RWPE2 (cell line): ENCODE data around the gene CST3.

Experiments
- ATAC-seq: fragments of 200-7000 bp; cut with Tn5 transposase; 3 replicates; pipeline ENCODE4 v1.9.1; 2021; ENCODE audit warnings: low read depth
- DNase-seq: peaks from one replicate; pipeline ENCODE4 v3.0.0-alpha.2; 2020; ENCODE audit warnings: low spot score
- H3K27ac ChIP-seq: fragments of 450-650 bp; 2 replicates; pipeline ENCODE4 v1.5.1; 2017; ENCODE audit warnings: mild to moderate bottlenecking; ENCODE audit not compliant: poor library complexity, severe bottlenecking
- H3K27me3 ChIP-seq: fragments of 250-450 bp; sonication (Bioruptor Pico); 2 replicates; pipeline ENCODE4 v1.5.1; 2021; ENCODE audit warnings: mild to moderate bottlenecking, moderate library complexity; ENCODE audit not compliant: insufficient read depth, poor library complexity, severe bottlenecking
- H3K36me3 ChIP-seq: fragments of 250-450 bp; sonication (Bioruptor Pico); 2 replicates; pipeline ENCODE4 v1.5.1; 2020; ENCODE audit warnings: low read depth, mild to moderate bottlenecking, moderate library complexity
- H3K4me1 ChIP-seq: fragments of 250-450 bp; sonication (Bioruptor Pico); 2 replicates; pipeline ENCODE4 v1.5.1; 2021; ENCODE audit warnings: mild to moderate bottlenecking, moderate library complexity; ENCODE audit not compliant: insufficient read depth, poor library complexity, severe bottlenecking
- H3K4me3 ChIP-seq: fragments of 250-450 bp; sonication (Bioruptor Pico); 2 replicates; pipeline ENCODE4 v1.5.1; 2021; ENCODE audit warnings: mild to moderate bottlenecking, moderate library complexity; ENCODE audit not compliant: severe bottlenecking
- H3K9me3 ChIP-seq: fragments of 250-450 bp; sonication (Bioruptor Pico); 2 replicates; pipeline ENCODE4 v1.5.1; 2021; ENCODE audit warnings: mild to moderate bottlenecking, moderate library complexity; ENCODE audit not compliant: severe bottlenecking
- CTCF ChIP-seq: fragments of 450-650 bp; IDR thresholded peaks from one replicate; pipeline ENCODE4 v1.5.1; 2017; ENCODE audit warnings: mild to moderate bottlenecking, moderate library complexity; ENCODE audit not compliant: poor library complexity, severe bottlenecking

CST3 gene

DNA sequence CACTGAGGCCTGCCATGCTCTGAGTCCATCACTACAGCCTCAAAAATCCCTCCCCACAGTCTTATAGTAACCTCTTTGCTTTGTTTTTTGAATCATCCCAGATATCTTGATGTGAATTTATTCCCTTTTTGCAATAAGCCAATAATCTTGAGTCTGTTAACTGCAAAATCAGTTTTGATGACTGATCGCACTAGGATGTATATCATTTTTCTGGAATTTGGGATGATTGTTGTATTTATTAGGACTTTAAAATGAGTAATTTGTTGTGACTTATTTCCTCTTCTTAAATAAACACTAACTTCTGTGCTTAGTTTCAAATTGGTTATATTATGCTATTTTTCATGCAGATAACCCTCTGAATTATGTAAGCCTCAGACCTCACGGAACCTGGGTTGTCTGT lies 45.5 kb upstream of the CST3 start:
- H3K36me3 ChIP-seq, result no peaks in the 10 kb centered on the region
- no peaks in the 10 kb centered on the region for H3K4me1 ChIP-seq
- H3K27me3 ChIP-seq, result peaks cover 4% of the 10 kb centered on the region
- H3K27ac ChIP-seq, result no peak overlapping the region
- H3K9me3 ChIP-seq, result no peaks in the 10 kb centered on the region
- no peak for DNase-seq
- no peak for ATAC-seq
- no peak for TF ChIP-seq CTCF
- no peak overlapping the region for H3K4me3 ChIP-seq

GRCh38 chr20:23680146-23680545 lies 42.4 kb upstream of the CST3 start:
- H3K36me3 ChIP-seq, result no peaks in the 10 kb centered on the region
- H3K27ac ChIP-seq, result no peak overlapping the region
- TF ChIP-seq CTCF, result no peak
- DNase-seq, result no peak
- H3K4me1 ChIP-seq, result no peaks in the 10 kb centered on the region
- H3K27me3 ChIP-seq, result peaks cover 8% of the 10 kb centered on the region
- no peak for ATAC-seq
- no peaks in the 10 kb centered on the region for H3K9me3 ChIP-seq
- H3K4me3 ChIP-seq, result no peak overlapping the region

- no peaks in the 10 kb centered on the region for H3K4me1 ChIP-seq
- ATAC-seq, result no peak
Measured at GRCh38 chr20:23679133-23680092, 41.7 kb upstream of the CST3 start.

DNA sequence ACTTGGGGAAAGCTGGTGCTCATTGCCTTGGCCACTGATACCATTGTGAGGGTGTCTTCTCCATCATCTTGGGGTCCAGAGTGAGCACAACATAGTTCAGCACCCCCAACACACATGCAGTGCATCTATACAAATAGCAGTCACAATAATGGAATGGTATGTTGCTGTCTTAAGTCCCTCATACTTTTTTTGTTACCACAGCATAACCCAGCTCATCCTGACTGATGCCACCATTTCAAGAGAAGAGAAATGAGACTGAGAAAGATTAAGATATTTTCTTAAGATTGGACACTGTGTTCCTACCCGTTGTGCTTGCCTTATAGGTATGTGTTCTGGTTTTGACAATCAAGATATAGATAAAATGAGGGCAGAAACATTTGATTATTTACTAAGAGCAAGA lies 35.5 kb upstream of the CST3 start:
- no peaks in the 10 kb centered on the region for H3K4me1 ChIP-seq
- no peak overlapping the region for H3K4me3 ChIP-seq
- no peak overlapping the region for H3K27ac ChIP-seq
- no peak for DNase-seq
- H3K27me3 ChIP-seq, result peaks cover 3% of the 10 kb centered on the region
- H3K9me3 ChIP-seq, result no peaks in the 10 kb centered on the region
- no peak for ATAC-seq
- no peaks in the 10 kb centered on the region for H3K36me3 ChIP-seq
- TF ChIP-seq CTCF, result no peak

More at GRCh38 chr20:23679133-23680092, 41.7 kb upstream of the CST3 start:
- Histone ChIP-seq H3K4me3 (no peak overlapping the region), H3K9me3 (no peaks in the 10 kb centered on the region), H3K36me3 (no peaks in the 10 kb centered on the region), H3K27ac (no peak overlapping the region), H3K27me3 (peaks cover 8% of the 10 kb centered on the region)
- DNase-seq, result no peak
- no peak for TF ChIP-seq CTCF

GRCh38 chr20:23672158-23672557 lies 34.4 kb upstream of the CST3 start:
- no peak for TF ChIP-seq CTCF
- DNase-seq (no peak), ATAC-seq (no peak)
- H3K9me3 ChIP-seq, result no peaks in the 10 kb centered on the region
- no peak overlapping the region for H3K4me3 ChIP-seq
- H3K27ac ChIP-seq, result no peak overlapping the region
- H3K4me1 ChIP-seq, result no peaks in the 10 kb centered on the region
- no peaks in the 10 kb centered on the region for H3K36me3 ChIP-seq
- no peaks in the 10 kb centered on the region for H3K27me3 ChIP-seq
